ENCODE measurements around the gene LYPLAL1. TPM values are rescaled to one million over a fixed set of nuclear protein-coding genes. Genes with fewer than 3 reads are reported as not detected.
"Not testable (repeated sequence)": the region's sequence is repeated elsewhere in the genome, so short reads cannot be mapped to it uniquely, and the experiment has no call there.

The LYPLAL1 gene
- total RNA-seq, 2 donors from 2014 or later, result 27.6 to 35.7 TPM

DNA sequence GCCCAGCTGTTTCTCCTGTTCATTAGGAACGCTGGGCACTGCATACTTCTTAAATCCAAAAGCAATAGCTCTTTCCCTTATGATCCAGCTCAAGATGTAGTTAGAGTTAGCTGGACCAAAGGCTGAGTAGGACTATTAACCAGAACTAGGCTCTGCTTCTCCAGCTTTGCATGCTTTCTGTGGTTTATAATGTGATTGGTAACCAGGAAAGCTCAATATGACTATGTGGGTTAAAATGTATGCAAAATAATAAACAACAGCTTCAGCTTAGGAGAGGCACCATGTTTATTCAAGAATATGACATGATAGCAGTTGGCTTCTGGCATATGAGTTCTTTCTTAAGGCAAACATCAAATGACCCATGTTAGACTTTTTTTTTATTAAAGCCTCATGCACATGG lies 73.8 kb downstream of the LYPLAL1 start:
- Mint-ChIP-seq H3K4me3 (no peak overlapping the region), H3K4me1 (no peaks in the 10 kb centered on the region), H3K27ac (no peak overlapping the region), H3K36me3 (ENCODE audit: low read depth) (no peaks in the 10 kb centered on the region), H3K27me3 (ENCODE audit: insufficient read depth) (no peaks in the 10 kb centered on the region), H3K9me3 (peaks cover 9% of the 10 kb centered on the region)
- TF ChIP-seq, protein P1, sequence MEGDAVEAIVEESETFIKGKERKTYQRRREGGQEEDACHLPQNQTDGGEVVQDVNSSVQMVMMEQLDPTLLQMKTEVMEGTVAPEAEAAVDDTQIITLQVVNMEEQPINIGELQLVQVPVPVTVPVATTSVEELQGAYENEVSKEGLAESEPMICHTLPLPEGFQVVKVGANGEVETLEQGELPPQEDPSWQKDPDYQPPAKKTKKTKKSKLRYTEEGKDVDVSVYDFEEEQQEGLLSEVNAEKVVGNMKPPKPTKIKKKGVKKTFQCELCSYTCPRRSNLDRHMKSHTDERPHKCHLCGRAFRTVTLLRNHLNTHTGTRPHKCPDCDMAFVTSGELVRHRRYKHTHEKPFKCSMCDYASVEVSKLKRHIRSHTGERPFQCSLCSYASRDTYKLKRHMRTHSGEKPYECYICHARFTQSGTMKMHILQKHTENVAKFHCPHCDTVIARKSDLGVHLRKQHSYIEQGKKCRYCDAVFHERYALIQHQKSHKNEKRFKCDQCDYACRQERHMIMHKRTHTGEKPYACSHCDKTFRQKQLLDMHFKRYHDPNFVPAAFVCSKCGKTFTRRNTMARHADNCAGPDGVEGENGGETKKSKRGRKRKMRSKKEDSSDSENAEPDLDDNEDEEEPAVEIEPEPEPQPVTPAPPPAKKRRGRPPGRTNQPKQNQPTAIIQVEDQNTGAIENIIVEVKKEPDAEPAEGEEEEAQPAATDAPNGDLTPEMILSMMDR (conservative IDR thresholded peaks at IDR 0.05), result no peak
- H3K36me3 ChIP-seq (ENCODE audit: control insufficient read depth, insufficient read depth, low read length), result no peaks in the 10 kb centered on the region
- no peak overlapping the region for H3K4me3 ChIP-seq (ENCODE audit: low read length)
- no peak for DNase-seq
- WGBS, 2 experiments (ENCODE audit: insufficient coverage in 1 of 2, insufficient read length in 1 of 2), result 69% methylated on average over 1 of the region's 1 CpG; no CpG with 5 or more reads in 1 of the 2 experiments
- H3K4me1 ChIP-seq (ENCODE audit: control insufficient read depth, insufficient read depth, low read length), result no peaks in the 10 kb centered on the region
- H3K9ac ChIP-seq (ENCODE audit: extremely low read depth, low read length, poor library complexity, severe bottlenecking), result no peak overlapping the region
- H3K9me3 ChIP-seq (ENCODE audit: control insufficient read depth, low read length), result no peaks in the 10 kb centered on the region
- no peaks in the 10 kb centered on the region for H3K27me3 ChIP-seq (ENCODE audit: control insufficient read depth, insufficient read depth, low read length, poor library complexity, severe bottlenecking)
- H3K27ac ChIP-seq (ENCODE audit: low read depth, low read length), result no peak overlapping the region

DNA sequence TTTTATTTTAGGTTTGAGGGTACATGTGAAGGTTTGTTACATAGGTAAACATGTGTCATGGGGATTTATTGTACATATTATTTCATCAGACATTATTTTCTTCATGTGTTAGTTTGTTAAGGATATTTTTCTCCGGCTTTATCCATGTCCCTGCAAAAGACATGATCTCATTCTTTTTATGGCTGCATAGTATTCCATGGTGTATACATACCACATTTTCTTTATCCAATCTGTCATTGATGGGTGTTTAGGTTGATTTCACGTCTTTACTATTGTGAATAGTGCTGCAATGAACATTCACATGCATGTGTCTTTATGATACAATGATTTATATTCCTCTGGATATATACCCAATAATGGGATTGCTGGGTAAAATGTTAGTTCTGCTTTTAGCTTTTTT lies 76.8 kb downstream of the LYPLAL1 start:
- H3K4me1 ChIP-seq (ENCODE audit: control insufficient read depth, insufficient read depth, low read length); H3K27ac Mint-ChIP-seq: not testable (repeated sequence)

DNA sequence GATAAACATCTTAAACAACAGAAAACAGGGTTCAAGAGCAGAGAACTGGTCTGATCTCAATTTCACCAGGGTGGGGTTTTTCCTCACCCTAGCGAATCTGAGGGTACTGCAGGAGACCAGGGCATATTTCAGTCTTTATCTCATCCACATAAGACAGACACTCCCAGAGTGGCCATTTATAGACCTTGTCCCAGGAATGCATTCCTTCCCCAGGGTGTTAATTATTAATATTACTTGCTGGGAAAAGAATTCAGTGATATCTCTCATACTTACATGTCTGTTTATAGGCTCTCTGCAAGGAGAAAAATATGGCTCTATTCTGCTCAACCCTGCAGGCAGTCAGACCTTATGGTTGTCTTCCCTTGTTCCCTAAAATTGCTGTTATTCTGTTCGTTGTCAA lies 84.1 kb downstream of the LYPLAL1 start:
- no peak overlapping the region for H3K9ac ChIP-seq (ENCODE audit: extremely low read depth, low read length, poor library complexity, severe bottlenecking)
- no peaks in the 10 kb centered on the region for H3K36me3 ChIP-seq (ENCODE audit: control insufficient read depth, insufficient read depth, low read length)
- no peak overlapping the region for H3K4me3 Mint-ChIP-seq
- WGBS, 2 experiments (ENCODE audit: insufficient coverage in 1 of 2, insufficient read length in 1 of 2), result 48 to 86% methylated on average over 1 to 2 of the region's 2 CpGs
- no peak overlapping the region for H3K27ac Mint-ChIP-seq
- H3K27me3 Mint-ChIP-seq (ENCODE audit: insufficient read depth), result no peaks in the 10 kb centered on the region
- TF ChIP-seq, protein P1 (conservative IDR thresholded peaks at IDR 0.05), result no peak
- H3K4me3 ChIP-seq (ENCODE audit: low read length), result no peak overlapping the region
- H3K9me3 ChIP-seq (ENCODE audit: control insufficient read depth, low read length), result peaks cover 6% of the 10 kb centered on the region
- no peaks in the 10 kb centered on the region for H3K27me3 ChIP-seq (ENCODE audit: control insufficient read depth, insufficient read depth, low read length, poor library complexity, severe bottlenecking)
- DNase-seq, result no peak
- H3K27ac ChIP-seq (ENCODE audit: low read depth, low read length), result no peak overlapping the region
- no peaks in the 10 kb centered on the region for H3K4me1 ChIP-seq (ENCODE audit: control insufficient read depth, insufficient read depth, low read length)
- H3K9me3 Mint-ChIP-seq, result peaks cover 25% of the 10 kb centered on the region
- peaks cover 4% of the 10 kb centered on the region for H3K36me3 Mint-ChIP-seq (ENCODE audit: low read depth)
- H3K4me1 Mint-ChIP-seq, result no peaks in the 10 kb centered on the region

More for the DNA sequence above, 76.8 kb downstream of the LYPLAL1 start:
- not testable (repeated sequence) for H3K36me3 ChIP-seq (ENCODE audit: control insufficient read depth, insufficient read depth, low read length); H3K4me3 ChIP-seq (ENCODE audit: low read length); H3K36me3 Mint-ChIP-seq (ENCODE audit: low read depth); H3K9me3 ChIP-seq (ENCODE audit: control insufficient read depth, low read length); H3K27ac ChIP-seq (ENCODE audit: low read depth, low read length); DNase-seq; H3K9ac ChIP-seq (ENCODE audit: extremely low read depth, low read length, poor library complexity, severe bottlenecking); H3K27me3 ChIP-seq (ENCODE audit: control insufficient read depth, insufficient read depth, low read length, poor library complexity, severe bottlenecking); H3K27me3 Mint-ChIP-seq (ENCODE audit: insufficient read depth); H3K4me1 Mint-ChIP-seq; H3K4me3 Mint-ChIP-seq
- WGBS, 2 experiments (ENCODE audit: insufficient coverage in 1 of 2, insufficient read length in 1 of 2), result 100% methylated on average over 1 of the region's 2 CpGs; no CpG with 5 or more reads in 1 of the 2 experiments
- peaks cover 14% of the 10 kb centered on the region for H3K9me3 Mint-ChIP-seq

DNA sequence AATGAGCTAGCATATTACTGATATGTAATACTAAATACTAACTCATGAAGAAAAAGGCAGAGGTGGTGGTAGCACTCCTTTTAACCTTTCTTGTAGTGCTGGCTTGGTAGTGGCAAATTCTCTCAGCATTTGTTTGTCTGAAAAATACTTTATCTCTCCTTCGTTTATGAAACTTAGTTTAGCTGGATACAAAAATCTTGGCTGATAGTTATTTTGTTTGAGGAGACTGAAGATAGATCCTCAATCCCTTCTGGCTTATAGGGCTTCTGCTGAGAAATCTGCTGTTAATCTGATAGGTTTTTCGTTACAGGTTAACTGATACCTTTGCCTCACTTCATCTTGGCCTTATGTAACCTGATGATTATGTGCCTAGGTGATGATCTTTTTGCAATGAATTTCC lies 87.8 kb downstream of the LYPLAL1 start:
- peaks cover 4% of the 10 kb centered on the region for H3K36me3 Mint-ChIP-seq (ENCODE audit: low read depth)
- no peaks in the 10 kb centered on the region for H3K27me3 Mint-ChIP-seq (ENCODE audit: insufficient read depth)
- Histone ChIP-seq H3K27me3 (ENCODE audit: control insufficient read depth, insufficient read depth, low read length, poor library complexity, severe bottlenecking) (no peaks in the 10 kb centered on the region), H3K36me3 (ENCODE audit: control insufficient read depth, insufficient read depth, low read length) (no peaks in the 10 kb centered on the region), H3K4me1 (ENCODE audit: control insufficient read depth, insufficient read depth, low read length) (no peaks in the 10 kb centered on the region), H3K4me3 (ENCODE audit: low read length) (no peak overlapping the region), H3K9me3 (ENCODE audit: control insufficient read depth, low read length) (peaks cover 6% of the 10 kb centered on the region), H3K27ac (ENCODE audit: low read depth, low read length) (no peak overlapping the region), H3K9ac (ENCODE audit: extremely low read depth, low read length, poor library complexity, severe bottlenecking) (no peak overlapping the region)
- WGBS, 2 experiments (ENCODE audit: insufficient coverage in 1 of 2, insufficient read length in 1 of 2), result 48 to 66% methylated on average over 2 of the region's 2 CpGs
- TF ChIP-seq, protein P1 (conservative IDR thresholded peaks at IDR 0.05), result no peak
- peaks cover 4% of the 10 kb centered on the region for H3K4me1 Mint-ChIP-seq
- no peak overlapping the region for H3K27ac Mint-ChIP-seq
- peaks cover 23% of the 10 kb centered on the region for H3K9me3 Mint-ChIP-seq
- DNase-seq, result no peak
- H3K4me3 Mint-ChIP-seq, result no peak overlapping the region
